HepG2 (cell line): ENCODE results near the gene RASA2. TPM values are rescaled to one million over a fixed set of nuclear protein-coding genes. Genes with fewer than 3 reads are reported as not detected.
A peak's percentile ranks its signal among the peaks of the same experiment; 100 is the strongest.

ENCODE experiments used
- ATF7 ChIP-seq, 2 experiments: fragments of 450-650 bp in 1 of 2; sonication (generic) in 1 of 2; formaldehyde crosslinking in 1 of 2; IDR thresholded peaks; 2 replicates each; pipeline versions ENCODE4 v1.4.0 to v1.6.1; 2016 to 2020; ENCODE audit warnings: antibody characterized with exemption in 1 of 2, mild to moderate bottlenecking in 1 of 2, missing genetic modification reagents in 1 of 2
- EED ChIP-seq: sonication (generic); formaldehyde crosslinking; IDR thresholded peaks from 2 replicates; pipeline ENCODE4 v1.5.0; 2020; ENCODE audit warnings: mild to moderate bottlenecking, missing genetic modification reagents
- MATR3 ChIP-seq: sonication (generic); formaldehyde crosslinking; IDR thresholded peaks from 2 replicates; pipeline ENCODE4 v1.4.0; 2020; ENCODE audit warnings: missing genetic modification reagents
- MYPOP ChIP-seq: sonication (generic); formaldehyde crosslinking; IDR thresholded peaks from 2 replicates; pipeline ENCODE4 v1.8.1; 2023; ENCODE audit warnings: mild to moderate bottlenecking, moderate library complexity, missing genetic modification reagents
- NAIF1 ChIP-seq: sonication (generic); formaldehyde crosslinking; IDR thresholded peaks from 2 replicates; pipeline ENCODE4 v1.5.0; 2020; ENCODE audit warnings: mild to moderate bottlenecking, missing genetic modification reagents, borderline replicate concordance
- PAF1 ChIP-seq: IDR thresholded peaks from 2 replicates; pipeline ENCODE4 v1.6.1; 2016; ENCODE audit warnings: missing genetic modification reagents, missing compliant biosample characterization
- PHF21A ChIP-seq: sonication (generic); formaldehyde crosslinking; IDR thresholded peaks from 2 replicates; pipeline ENCODE4 v1.5.0; 2020; ENCODE audit warnings: mild to moderate bottlenecking, missing genetic modification reagents
- PPARG ChIP-seq: conservative IDR thresholded peaks from 2 replicates; pipeline ENCODE4 v1.6.1; 2016; ENCODE audit warnings: missing biosample characterization, missing genetic modification reagents
- RNF2 ChIP-seq: fragments of 450-650 bp; conservative IDR thresholded peaks from 2 replicates; pipeline ENCODE4 v1.6.1; 2016; ENCODE audit warnings: low read depth
- SIN3B ChIP-seq: fragments of 150-350 bp; IDR thresholded peaks from 2 replicates; pipeline ENCODE4 v1.6.1; 2014; ENCODE audit warnings: low read length
- SP140L ChIP-seq: sonication (generic); formaldehyde crosslinking; IDR thresholded peaks from 2 replicates; pipeline ENCODE4 v1.4.0; 2020; ENCODE audit warnings: missing genetic modification reagents, borderline replicate concordance
- SUZ12 ChIP-seq: fragments of 150-350 bp; IDR thresholded peaks from 2 replicates; pipeline ENCODE4 v1.6.1; 2014; ENCODE audit warnings: low read depth, low read length
- UBTF ChIP-seq: sonication (generic); formaldehyde crosslinking; IDR thresholded peaks from 2 replicates; pipeline ENCODE4 v1.4.0; 2020; ENCODE audit warnings: mild to moderate bottlenecking, missing genetic modification reagents
- ZFX ChIP-seq: sonication (generic); formaldehyde crosslinking; IDR thresholded peaks from 2 replicates; pipeline ENCODE4 v1.4.0; 2020; ENCODE audit warnings: mild to moderate bottlenecking, low read depth, missing genetic modification reagents, moderate library complexity
- ZNF3 ChIP-seq: IDR thresholded peaks from 2 replicates; pipeline ENCODE4 v1.7.0; 2017; ENCODE audit warnings: inconsistent platforms
- ZNF337 ChIP-seq: sonication (generic); formaldehyde crosslinking; IDR thresholded peaks from 2 replicates; pipeline ENCODE4 v1.5.1; 2020; ENCODE audit warnings: missing genetic modification reagents, low read depth, mild to moderate bottlenecking, borderline replicate concordance
- ZNF367 ChIP-seq: sonication (generic); formaldehyde crosslinking; IDR thresholded peaks from 2 replicates; pipeline ENCODE4 v1.4.0; 2020; ENCODE audit warnings: missing genetic modification reagents, borderline replicate concordance
- ZNF501 ChIP-seq: sonication (generic); formaldehyde crosslinking; IDR thresholded peaks from 2 replicates; pipeline ENCODE4 v1.5.1; 2020; ENCODE audit warnings: mild to moderate bottlenecking, moderate library complexity, missing genetic modification reagents
- ZNF564 ChIP-seq: sonication (generic); formaldehyde crosslinking; IDR thresholded peaks from 2 replicates; pipeline ENCODE4 v1.8.1; 2023; ENCODE audit warnings: mild to moderate bottlenecking, missing genetic modification reagents
- ZNF597 ChIP-seq: sonication (generic); formaldehyde crosslinking; IDR thresholded peaks from 2 replicates; pipeline ENCODE4 v1.5.0; 2020; ENCODE audit warnings: missing genetic modification reagents
- ZNF740 ChIP-seq: sonication (generic); formaldehyde crosslinking; IDR thresholded peaks from 2 replicates; pipeline ENCODE4 v1.4.0; 2020; ENCODE audit warnings: missing genetic modification reagents
- ZNF746 ChIP-seq: sonication (generic); formaldehyde crosslinking; IDR thresholded peaks from 2 replicates; pipeline ENCODE4 v1.8.0; 2022; ENCODE audit warnings: mild to moderate bottlenecking, missing genetic modification reagents
- ZNF768 ChIP-seq: sonication (generic); formaldehyde crosslinking; IDR thresholded peaks from 2 replicates; pipeline ENCODE4 v1.4.0; 2020; ENCODE audit warnings: missing genetic modification reagents
- polyA plus RNA-seq, 8 experiments: library from polyadenylated mRNA; depleted of rRNA in 3 of 8; stranded (reverse) in 7 of 8; unstranded in 1 of 8; fragments of >200 nt; fragmentation: Illumina TruSeq in 4 of 8; extraction: Trizol in 4 of 8; gene quantifications; 2 replicates each; pipeline versions ENCODE4 v1.2.1 to v1.2.3, GENCODE V29; 2011 to 2016; ENCODE audit warnings: low read depth in 4 of 8, missing spikeins in 1 of 8, mixed read lengths in 1 of 8; ENCODE audit not compliant: insufficient read depth in 1 of 8
- total RNA-seq, 5 experiments: library from RNA; depleted of rRNA; stranded (reverse); fragments of >200 nt; fragmentation: Illumina TruSeq; extraction: Trizol; gene quantifications; 2 replicates each; pipeline ENCODE4 v1.2.3, GENCODE V29; 2016; ENCODE audit warnings: low read depth in 1 of 5

RASA2 gene
- total and polyA plus RNA-seq, 2 of the 13 experiments (the other 11 are each of a cell fraction or from before 2014, with no cell fraction given): 5.4 to 8.5 TPM

- TF ChIP-seq ATF7 (IDR thresholded peaks at IDR 0.05) (no peak), ATF7 (CRISPR knock-in tag; IDR thresholded peaks at IDR 0.05) (no peak), PHF21A (CRISPR knock-in tag) (peak; percentile 63), ZNF768 (CRISPR knock-in tag) (0 out of 2 replicates have a peak, but pooled peaks have one; percentile 30), PAF1 (CRISPR knock-in tag) (no peak), SUZ12 (no peak), PPARG (CRISPR knock-in tag) (no peak), ZNF337 (CRISPR knock-in tag) (no peak), NAIF1 (CRISPR knock-in tag) (0 out of 2 replicates have a peak, but pooled peaks have one; percentile 36), SIN3B (no peak), UBTF (CRISPR knock-in tag) (peak; percentile 92), ZNF740 (peak; percentile 20; the same call in 1 of the 2 replicates), MYPOP (0 out of 2 replicates have a peak, but pooled peaks have one; percentile 44), MATR3 (CRISPR knock-in tag) (no peak), ZNF746 (CRISPR knock-in tag) (no peak), RNF2 (no peak), ZNF501 (CRISPR knock-in tag) (no peak), EED (CRISPR knock-in tag) (peak; percentile 90; the same call in 1 of the 2 replicates), ZNF597 (CRISPR knock-in tag) (no peak), ZNF3 (CRISPR knock-in tag) (no peak), ZNF367 (CRISPR knock-in tag) (no peak; the same call in 1 of the 2 replicates), SP140L (0 out of 2 replicates have a peak, but pooled peaks have one; percentile 20), ZFX (peak; percentile 90), ZNF564 (peak; percentile 86)
Measured at GRCh38 chr3:141487521-141488252, 860 bp downstream of the RASA2 start (continued).
